ENCODE results near the gene TMEM171.

The TMEM171 gene

GRCh38 chr5:73151766-73152410 lies 31.5 kb downstream of the TMEM171 start:
- Histone ChIP-seq H3K27ac (no peak overlapping the region), H3K4me3 (no peak overlapping the region)
- no peak for DNase-seq (ENCODE audit: low spot score)
- no peak for TF ChIP-seq CTCF (IDR thresholded peaks at IDR 0.05)

- H3K4me3 ChIP-seq = no peak overlapping the region
- no peak for DNase-seq (ENCODE audit: low spot score)
- no peak for TF ChIP-seq CTCF (IDR thresholded peaks at IDR 0.05)
- H3K27ac ChIP-seq = no peak overlapping the region
These were observed 32.3 kb downstream of the TMEM171 start for GRCh38 chr5:73152411-73153388.

GRCh38 chr5:73153513-73153912 lies 33.1 kb downstream of the TMEM171 start:
- DNase-seq (ENCODE audit: low spot score) = no peak
- no peak overlapping the region for H3K4me3 ChIP-seq
- no peak overlapping the region for H3K27ac ChIP-seq
- TF ChIP-seq CTCF (IDR thresholded peaks at IDR 0.05) = no peak

GRCh38 chr5:73154208-73155006 lies 34.0 kb downstream of the TMEM171 start:
- no peak overlapping the region for H3K27ac ChIP-seq
- DNase-seq (ENCODE audit: low spot score) = no peak
- TF ChIP-seq CTCF (IDR thresholded peaks at IDR 0.05) = no peak
- no peak overlapping the region for H3K4me3 ChIP-seq

DNA sequence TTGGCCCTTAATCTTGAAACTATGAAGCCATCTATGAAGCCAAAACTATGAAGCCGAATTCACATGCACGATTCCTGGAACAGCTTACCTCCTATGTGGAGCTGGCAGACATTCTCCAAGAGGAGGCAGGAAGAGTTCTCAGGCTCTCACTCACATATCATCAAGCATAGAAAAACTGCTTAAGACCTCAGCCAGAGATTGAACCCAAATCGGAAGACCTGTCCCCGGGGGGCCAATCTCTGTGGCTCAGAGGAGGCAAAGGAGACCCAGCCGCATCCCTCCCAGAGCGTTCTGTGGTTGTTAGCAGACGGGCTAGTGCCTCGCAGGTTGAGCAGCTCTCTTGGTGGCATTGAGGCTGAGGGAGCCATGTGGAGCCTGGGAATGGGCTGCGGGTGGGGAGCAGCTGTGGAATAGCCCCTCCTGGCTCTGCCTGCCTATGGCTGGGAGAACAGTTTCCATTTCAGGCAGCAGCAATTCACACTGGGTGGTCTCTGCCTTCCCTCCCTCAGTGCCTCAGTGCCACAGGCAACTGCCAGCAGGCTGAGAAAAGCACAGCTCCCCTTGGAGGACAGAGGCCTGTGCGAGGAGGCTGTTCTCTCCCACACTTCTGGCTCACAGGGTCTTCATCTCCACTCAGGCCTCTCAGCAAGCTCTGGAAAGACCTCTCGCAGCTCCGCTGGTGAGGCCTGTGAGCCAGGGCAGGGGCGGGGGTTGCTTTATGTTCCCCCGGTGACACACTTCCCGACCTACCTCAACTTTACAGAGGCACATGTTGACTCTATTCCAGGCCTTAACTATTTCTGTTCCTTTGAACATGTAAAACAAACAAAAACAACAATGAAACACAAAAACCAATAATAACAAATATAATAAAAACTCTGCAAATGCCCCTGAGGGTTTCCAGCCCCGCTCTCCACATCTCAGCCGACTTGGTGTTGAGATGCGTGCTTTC lies 35.2 kb downstream of the TMEM171 start:
- Histone ChIP-seq H3K4me3 (no peak overlapping the region), H3K27ac (no peak overlapping the region)
- TF ChIP-seq CTCF (IDR thresholded peaks at IDR 0.05) = no peak
- no peak for DNase-seq (ENCODE audit: low spot score)

Data from coronary artery (tissue), 2 donors.